HEK293 (cell line): ENCODE data around the gene ZNF121.

Experiments used
- CTCF ChIA-PET: fragments of 350-600 bp; formaldehyde crosslinking; extraction: SDS; loops from one replicate; lab custom pipeline; 2021; ENCODE audit warnings: antibody characterized with exemption; lab: Yijun Ruan, JAX
- POLR2A ChIA-PET: fragments of 300-600 bp; formaldehyde crosslinking; extraction: SDS; loops from one replicate; lab custom pipeline; 2020; ENCODE audit warnings: antibody characterized with exemption, inconsistent platforms; lab: Yijun Ruan, JAX
- H3K27ac ChIP-seq: fragments of 200-500 bp; sonication (Bioruptor generic); 2 replicates; pipeline ENCODE4 v1.5.1; 2014; ENCODE audit warnings: low read depth, low read length, control low read depth, inconsistent platforms; ENCODE audit errors: extremely low read depth
- H3K36me3 ChIP-seq, 2 experiments: fragments of 200-500 bp in 1 of 2; sonication (Bioruptor generic) in 1 of 2; 1 replicate in 1 of 2; 2 replicates in 1 of 2; pipeline ENCODE4 v1.5.1; 2014 to 2017; ENCODE audit warnings: inconsistent platforms in 2 of 2, low read length in 2 of 2; ENCODE audit not compliant: control insufficient read depth in 2 of 2, insufficient read depth in 1 of 2
- H3K4me1 ChIP-seq: fragments of 200-500 bp; sonication (Bioruptor generic); 2 replicates; pipeline ENCODE4 v1.5.1; 2014; ENCODE audit warnings: mild to moderate bottlenecking, low read length, inconsistent platforms; ENCODE audit not compliant: control insufficient read depth, insufficient read depth
- H3K4me3 ChIP-seq: 2 replicates; pipeline ENCODE4 v1.5.1; 2011; ENCODE audit warnings: low read depth, mild to moderate bottlenecking, control low read depth, low read length, moderate library complexity
- H3K9me3 ChIP-seq: fragments of 200-500 bp; sonication (Bioruptor generic); 2 replicates; pipeline ENCODE4 v1.5.1; 2014; ENCODE audit warnings: low read depth, low read length, inconsistent platforms; ENCODE audit not compliant: control insufficient read depth, insufficient read depth
- KLF1 ChIP-seq: fragments of 450-650 bp; formaldehyde crosslinking; IDR thresholded peaks from 2 replicates; pipeline ENCODE4 v1.5.1; 2016; ENCODE audit warnings: missing biosample characterization, missing genetic modification characterization
- KLF10 ChIP-seq: fragments of 450-650 bp; IDR thresholded peaks from 2 replicates; pipeline ENCODE4 v1.5.1; 2018; ENCODE audit warnings: missing biosample characterization, mild to moderate bottlenecking, missing genetic modification characterization
- MZF1 ChIP-seq: fragments of 450-650 bp; formaldehyde crosslinking; IDR thresholded peaks from 2 replicates; pipeline ENCODE4 v1.5.1; 2017; ENCODE audit warnings: missing biosample characterization, missing genetic modification characterization, borderline replicate concordance
- SCRT1 ChIP-seq: fragments of 450-650 bp; formaldehyde crosslinking; IDR thresholded peaks from 2 replicates; pipeline ENCODE4 v1.5.1; 2016; ENCODE audit warnings: missing biosample characterization, missing genetic modification characterization, borderline replicate concordance
- SCRT2 ChIP-seq: fragments of 450-650 bp; formaldehyde crosslinking; IDR thresholded peaks from 2 replicates; pipeline ENCODE4 v1.5.1; 2016; ENCODE audit warnings: missing biosample characterization, missing genetic modification characterization
- SP7 ChIP-seq: fragments of 450-650 bp; formaldehyde crosslinking; IDR thresholded peaks from 2 replicates; pipeline ENCODE4 v1.5.1; 2016; ENCODE audit warnings: missing biosample characterization, missing genetic modification characterization
- TRIM28 ChIP-seq: IDR thresholded peaks from 2 replicates; pipeline ENCODE4 v1.6.1; 2011; ENCODE audit warnings: low read length, control low read depth, borderline replicate concordance
- ZNF132 ChIP-seq: fragments of 450-650 bp; formaldehyde crosslinking; IDR thresholded peaks from 2 replicates; pipeline ENCODE4 v1.5.1; 2017; ENCODE audit warnings: missing biosample characterization, missing genetic modification characterization, borderline replicate concordance
- ZNF266 ChIP-seq: fragments of 450-650 bp; formaldehyde crosslinking; IDR thresholded peaks from 2 replicates; pipeline ENCODE4 v1.5.1; 2016; ENCODE audit warnings: missing biosample characterization, missing genetic modification characterization, low read depth
- ZNF341 ChIP-seq: fragments of 450-650 bp; formaldehyde crosslinking; IDR thresholded peaks from 2 replicates; pipeline ENCODE4; 2016; ENCODE audit warnings: low read depth, missing biosample characterization, missing genetic modification characterization
- ZNF48 ChIP-seq: fragments of 450-650 bp; formaldehyde crosslinking; IDR thresholded peaks from 2 replicates; pipeline ENCODE4 v1.5.1; 2016; ENCODE audit warnings: missing biosample characterization, missing genetic modification characterization
- ZNF558 ChIP-seq: fragments of 450-650 bp; formaldehyde crosslinking; IDR thresholded peaks from 2 replicates; pipeline ENCODE4 v1.5.1; 2016; ENCODE audit warnings: missing biosample characterization, missing genetic modification characterization
- ZNF561 ChIP-seq: fragments of 450-650 bp; IDR thresholded peaks from 2 replicates; pipeline ENCODE4 v1.5.1; 2018; ENCODE audit warnings: missing biosample characterization, missing genetic modification characterization, borderline replicate concordance
- ZNF571 ChIP-seq: fragments of 450-650 bp; formaldehyde crosslinking; IDR thresholded peaks from 2 replicates; pipeline ENCODE4 v1.5.0; 2017; ENCODE audit warnings: missing biosample characterization, missing genetic modification characterization
- ZNF596 ChIP-seq: fragments of 450-650 bp; IDR thresholded peaks from 2 replicates; pipeline ENCODE4 v1.5.0; 2018; ENCODE audit warnings: missing biosample characterization, mild to moderate bottlenecking, missing genetic modification characterization, moderate library complexity
- ZNF701 ChIP-seq: fragments of 450-650 bp; formaldehyde crosslinking; IDR thresholded peaks from 2 replicates; pipeline ENCODE4 v1.5.1; 2016; ENCODE audit warnings: missing biosample characterization, missing genetic modification characterization
- ZNF777 ChIP-seq: fragments of 450-650 bp; formaldehyde crosslinking; IDR thresholded peaks from 2 replicates; pipeline ENCODE4 v1.5.1; 2017; ENCODE audit warnings: missing biosample characterization, missing genetic modification characterization, borderline replicate concordance
- ZNF791 ChIP-seq: fragments of 450-650 bp; formaldehyde crosslinking; IDR thresholded peaks from 2 replicates; pipeline ENCODE4 v1.5.1; 2016; ENCODE audit warnings: missing biosample characterization, missing genetic modification characterization
- ZNF830 ChIP-seq: fragments of 450-650 bp; IDR thresholded peaks from 2 replicates; pipeline ENCODE4 v1.5.0; 2018; ENCODE audit warnings: missing biosample characterization, missing genetic modification characterization, low read depth, mild to moderate bottlenecking, moderate library complexity
- TF ChIP-seq, protein P1 (sequence below): fragments of 450-650 bp; formaldehyde crosslinking; IDR thresholded peaks from 2 replicates; pipeline ENCODE4 v1.5.1; 2017; ENCODE audit warnings: missing biosample characterization, missing genetic modification characterization

ZNF121 gene

DNA sequence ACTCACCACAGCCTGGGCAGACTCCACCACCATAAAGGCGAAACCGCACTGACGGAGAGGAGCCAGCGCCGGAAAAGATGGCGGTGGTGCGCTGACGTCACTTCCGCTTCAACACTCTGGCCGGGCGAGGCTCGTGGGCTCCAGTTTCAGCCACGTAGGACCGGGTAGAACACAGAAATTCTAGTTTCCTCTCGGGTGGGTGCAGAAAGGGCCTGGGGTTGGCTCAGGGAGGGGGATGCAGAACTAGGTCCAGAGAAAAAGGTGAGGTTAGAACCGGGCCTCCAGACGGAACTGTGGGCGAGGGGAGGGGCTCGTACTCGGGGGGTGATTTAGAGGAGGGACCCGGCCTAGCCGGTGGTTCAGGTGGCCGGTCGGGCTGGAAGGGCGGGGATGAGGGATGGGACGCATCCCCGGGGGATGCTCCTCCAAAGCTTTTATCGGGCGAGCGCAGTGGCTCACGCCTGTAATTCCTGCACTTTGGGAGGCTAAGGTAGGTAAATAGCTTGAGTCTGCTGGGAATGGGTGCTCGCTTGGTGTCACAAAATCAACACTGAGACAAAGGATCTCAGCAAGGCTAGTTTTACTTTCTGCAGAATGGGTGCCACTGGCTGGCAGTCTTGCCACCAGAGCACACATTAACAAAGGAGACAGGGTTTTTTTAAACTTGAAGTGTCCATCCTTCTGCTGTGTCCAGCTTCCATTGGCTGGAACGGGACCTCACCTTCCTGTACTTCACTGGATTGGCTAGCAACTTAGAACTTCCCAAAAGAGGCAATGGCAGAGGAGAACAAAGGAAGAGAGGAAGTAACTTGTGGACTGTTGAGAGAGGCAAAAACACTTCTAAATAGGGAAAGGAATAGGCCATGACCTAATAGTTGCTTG is 37.1 kb upstream of the ZNF121 start, which contains the start of gene ZNF561 (continued):
- peak; percentile 94; the same call in 1 of the 2 replicates for TF ChIP-seq TRIM28
- TF ChIP-seq, protein P1, sequence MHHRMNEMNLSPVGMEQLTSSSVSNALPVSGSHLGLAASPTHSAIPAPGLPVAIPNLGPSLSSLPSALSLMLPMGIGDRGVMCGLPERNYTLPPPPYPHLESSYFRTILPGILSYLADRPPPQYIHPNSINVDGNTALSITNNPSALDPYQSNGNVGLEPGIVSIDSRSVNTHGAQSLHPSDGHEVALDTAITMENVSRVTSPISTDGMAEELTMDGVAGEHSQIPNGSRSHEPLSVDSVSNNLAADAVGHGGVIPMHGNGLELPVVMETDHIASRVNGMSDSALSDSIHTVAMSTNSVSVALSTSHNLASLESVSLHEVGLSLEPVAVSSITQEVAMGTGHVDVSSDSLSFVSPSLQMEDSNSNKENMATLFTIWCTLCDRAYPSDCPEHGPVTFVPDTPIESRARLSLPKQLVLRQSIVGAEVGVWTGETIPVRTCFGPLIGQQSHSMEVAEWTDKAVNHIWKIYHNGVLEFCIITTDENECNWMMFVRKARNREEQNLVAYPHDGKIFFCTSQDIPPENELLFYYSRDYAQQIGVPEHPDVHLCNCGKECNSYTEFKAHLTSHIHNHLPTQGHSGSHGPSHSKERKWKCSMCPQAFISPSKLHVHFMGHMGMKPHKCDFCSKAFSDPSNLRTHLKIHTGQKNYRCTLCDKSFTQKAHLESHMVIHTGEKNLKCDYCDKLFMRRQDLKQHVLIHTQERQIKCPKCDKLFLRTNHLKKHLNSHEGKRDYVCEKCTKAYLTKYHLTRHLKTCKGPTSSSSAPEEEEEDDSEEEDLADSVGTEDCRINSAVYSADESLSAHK (tag by site-specific recombination) = peak; percentile 38; the same call in 1 of the 2 replicates
- TF ChIP-seq KLF1 (tag by site-specific recombination) = peak; percentile 56
- peak; percentile 87 for TF ChIP-seq SP7

GRCh38 chr19:9620842-9621155 is 36.5 kb upstream of the ZNF121 start:
- Histone ChIP-seq H3K36me3 (peaks cover 33 to 37% of the 10 kb centered on the region in 2 experiments), H3K4me3 (peak overlapping the region; percentile 94), H3K4me1 (0 out of 2 replicates have a peak, but pooled peaks cover 2% of the 10 kb centered on the region), H3K27ac (peak overlapping the region; percentile 79), H3K9me3 (no peaks in the 10 kb centered on the region)
- CTCF ChIA-PET = no interaction called here
- POLR2A ChIA-PET = no interaction called here
- no peak for TF ChIP-seq ZNF830
- TF ChIP-seq ZNF341 = peak; percentile 74
- TF ChIP-seq, all 188 proteins: peak for 1

- Histone ChIP-seq H3K36me3 (peaks cover 80 to 87% of the 10 kb centered on the region in 2 experiments), H3K27ac (no peak overlapping the region), H3K4me3 (no peak overlapping the region), H3K4me1 (0 out of 2 replicates have a peak, but pooled peaks cover 2% of the 10 kb centered on the region), H3K9me3 (no peaks in the 10 kb centered on the region)
- TF ChIP-seq KLF10 (tag by site-specific recombination) (no peak), ZNF558 (tag by site-specific recombination) (no peak), SCRT2 (tag by site-specific recombination) (no peak)
- TF ChIP-seq, protein P1 (tag by site-specific recombination) = no peak
- CTCF ChIA-PET = interaction anchor here (2.3 kb wide), 1 partner anchor 10 kb away, joined by 11 read pairs; no protein-coding TSS in a partner anchor
- POLR2A ChIA-PET = interaction anchor here (0.8 kb wide), 1 partner anchor 340 kb away, joined by 6 read pairs; no protein-coding TSS in a partner anchor
These were observed 31.5 kb upstream of the ZNF121 start for GRCh38 chr19:9615844-9616243.

GRCh38 chr19:9610484-9611113 is 26.3 kb upstream of the ZNF121 start:
- H3K36me3 ChIP-seq = peaks cover 45 to 71% of the 10 kb centered on the region in 2 experiments
- H3K4me1 ChIP-seq = no peaks in the 10 kb centered on the region
- ChIA-PET POLR2A (no interaction called here), CTCF (no interaction called here)
- no peak overlapping the region for H3K27ac ChIP-seq
- H3K9me3 ChIP-seq = no peaks in the 10 kb centered on the region
- H3K4me3 ChIP-seq = no peak overlapping the region
- TF ChIP-seq ZNF48 (no peak), ZNF596 (tag by site-specific recombination) (no peak), ZNF701 (tag by site-specific recombination) (no peak), ZNF266 (tag by site-specific recombination) (no peak), SCRT1 (tag by site-specific recombination) (no peak), ZNF791 (tag by site-specific recombination) (no peak), ZNF561 (0 out of 2 replicates have a peak, but pooled peaks have one; percentile 7), ZNF571 (tag by site-specific recombination) (no peak), ZNF132 (tag by site-specific recombination) (no peak), MZF1 (no peak), ZNF777 (tag by site-specific recombination) (no peak)
